ENCODE data around the gene MYO1E.

Gene MYO1E

DNA sequence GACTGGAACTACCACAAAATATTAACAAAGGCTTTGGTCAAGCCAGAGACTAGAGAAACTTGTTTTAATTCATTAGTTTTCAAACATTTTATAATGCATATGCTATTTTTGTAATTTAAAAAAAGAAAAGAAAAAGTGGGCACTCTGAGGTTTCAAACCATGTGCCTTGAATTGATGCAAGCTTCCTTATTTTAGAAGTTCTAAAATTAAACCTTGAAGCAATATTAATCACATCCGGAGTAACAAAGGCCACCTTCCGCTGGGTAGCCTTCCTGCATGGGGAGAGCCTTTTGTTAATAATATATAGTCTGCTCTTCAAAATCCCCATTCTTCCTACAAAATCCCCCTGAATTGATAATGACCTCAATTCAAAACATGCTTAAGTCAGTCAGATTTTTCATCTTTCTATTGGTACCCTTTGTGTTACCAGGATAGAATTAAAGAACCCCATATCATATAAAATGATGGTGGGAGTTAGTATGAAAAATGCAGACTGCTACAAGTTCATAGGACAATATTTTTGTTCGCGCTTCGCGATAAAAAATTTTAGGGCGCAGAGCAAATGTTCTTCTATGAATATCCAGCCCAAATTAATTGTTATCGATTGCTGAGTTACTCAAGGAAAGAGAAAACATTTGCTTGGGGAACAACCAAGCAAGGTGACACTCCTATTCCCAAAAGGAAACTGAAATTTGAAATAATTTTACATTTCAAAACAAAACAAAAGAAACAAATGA lies 135.4 kb downstream of the MYO1E start:
- H3K4me3 ChIP-seq (ENCODE audit: low read depth, low read length): no peak overlapping the region

DNA sequence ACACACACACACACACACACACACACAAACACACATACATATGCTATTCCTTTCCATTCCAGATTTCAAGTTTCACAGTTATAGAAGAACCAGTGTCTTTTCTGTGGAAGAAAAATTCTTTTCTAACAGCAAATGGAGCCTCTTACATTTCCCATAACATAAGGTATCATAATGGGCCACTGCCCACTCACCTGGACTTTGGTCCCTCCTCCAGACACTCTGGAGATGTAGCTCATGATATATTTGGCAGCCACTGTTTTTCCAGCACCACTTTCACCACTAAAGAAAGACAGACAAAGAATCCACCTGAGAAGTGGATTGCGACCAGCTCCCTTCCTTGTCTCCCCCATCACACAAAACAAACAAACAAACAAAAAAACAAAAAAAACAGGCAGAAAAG lies 136.3 kb downstream of the MYO1E start:
- H3K4me3 ChIP-seq (ENCODE audit: low read depth, low read length): no peak overlapping the region

DNA sequence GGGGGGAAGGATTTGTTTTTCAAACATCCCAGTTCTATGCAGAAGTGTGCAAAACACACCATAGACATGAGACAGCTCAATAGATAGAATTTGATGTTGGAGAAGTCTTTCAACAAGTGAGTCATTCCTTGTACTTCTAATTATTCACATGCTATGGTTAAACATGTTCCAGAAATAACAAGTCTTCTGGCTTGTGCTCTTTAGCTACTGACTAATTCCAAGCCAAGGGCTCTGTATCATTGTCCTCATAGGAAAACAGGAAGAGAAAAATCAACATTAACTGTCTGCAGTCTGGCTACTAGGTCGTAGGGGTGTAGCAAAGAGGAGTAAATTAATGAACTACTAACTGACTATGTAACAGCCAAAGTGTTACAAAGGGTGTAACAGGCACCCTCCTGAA lies 140.2 kb downstream of the MYO1E start:
- no peak overlapping the region for H3K4me3 ChIP-seq (ENCODE audit: low read depth, low read length)

DNA sequence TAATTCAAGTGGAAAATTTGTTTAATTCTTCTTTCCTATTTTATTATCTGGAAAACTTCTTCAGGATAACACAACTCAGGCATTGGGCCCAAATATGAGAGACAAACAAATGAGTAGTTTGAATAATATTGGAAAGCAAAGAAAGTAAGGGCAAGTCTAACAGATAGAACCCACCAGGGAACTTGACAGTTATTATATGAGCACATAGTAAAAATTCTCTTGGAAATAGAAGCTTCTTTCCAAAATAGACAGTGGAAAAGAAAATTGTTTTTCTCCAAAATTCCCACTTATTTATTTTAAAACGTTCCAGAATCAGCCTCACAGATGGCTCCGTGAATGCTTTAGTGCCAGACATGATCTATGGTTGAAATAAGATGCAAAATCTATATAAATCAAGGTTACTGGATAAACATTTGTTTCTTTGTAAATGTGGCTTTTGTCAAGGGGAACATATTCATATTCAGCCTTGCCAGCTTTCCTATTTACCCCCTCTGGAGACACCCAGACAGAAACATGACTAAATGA lies 142.1 kb downstream of the MYO1E start:
- no peak overlapping the region for H3K4me3 ChIP-seq (ENCODE audit: low read depth, low read length)

DNA sequence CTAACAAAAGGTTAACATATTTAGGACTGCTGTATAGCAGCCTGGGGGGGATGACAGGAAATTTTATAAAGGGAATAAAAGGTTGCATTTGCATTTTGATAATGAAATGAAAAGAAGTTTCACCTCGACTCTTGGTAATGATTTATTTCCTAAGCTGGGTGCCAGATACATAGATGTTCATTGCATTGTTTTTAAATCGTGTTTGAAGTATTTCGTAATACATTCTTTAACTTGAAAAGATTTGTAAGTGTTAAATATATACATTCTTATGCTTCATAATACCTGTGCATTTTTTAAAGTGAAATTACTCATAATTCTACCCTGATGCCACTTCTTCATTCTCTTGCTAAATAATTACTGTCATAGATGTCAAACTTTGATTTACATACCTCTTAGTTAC lies 143.2 kb downstream of the MYO1E start:
- no peak overlapping the region for H3K4me3 ChIP-seq (ENCODE audit: low read depth, low read length)

DNA sequence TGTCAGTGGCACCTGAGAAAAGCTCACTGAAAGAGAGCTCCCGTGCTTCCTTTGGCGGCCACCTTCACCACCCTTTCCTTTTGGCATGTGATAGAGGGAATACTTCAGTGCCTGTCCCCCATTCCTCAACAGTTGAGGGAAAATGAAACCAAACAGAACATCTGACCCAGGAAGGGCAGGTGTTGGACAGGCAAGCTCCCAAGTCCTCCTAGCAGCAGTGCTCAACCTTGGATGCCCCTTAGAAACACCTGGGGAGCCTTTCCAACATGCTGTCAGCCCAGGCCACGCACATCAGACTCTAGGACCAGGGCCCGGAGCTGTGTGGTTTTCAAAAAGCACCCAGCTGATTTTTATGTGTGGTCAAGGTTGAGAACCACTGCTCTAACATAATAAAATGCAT lies 143.7 kb downstream of the MYO1E start:
- H3K4me3 ChIP-seq (ENCODE audit: low read depth, low read length): no peak overlapping the region

DNA sequence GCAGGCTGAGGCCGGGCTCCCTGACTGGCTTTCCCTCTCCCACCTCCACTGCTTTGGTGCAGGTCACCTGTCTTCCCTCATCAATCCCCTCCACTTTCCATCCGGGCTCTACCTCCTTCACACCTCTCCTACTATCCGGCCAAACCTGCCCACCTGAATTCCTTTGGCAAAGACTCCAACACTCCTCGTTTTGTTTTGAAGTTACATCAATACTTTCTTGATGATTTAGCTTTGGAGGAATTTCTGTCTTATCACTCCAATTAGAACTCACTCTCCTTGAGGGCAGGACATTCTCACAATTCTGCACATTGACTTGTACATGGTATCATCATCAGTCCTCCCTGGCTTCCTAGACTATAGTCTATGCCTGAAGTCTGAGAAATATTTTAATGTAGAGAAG lies 145.7 kb downstream of the MYO1E start:
- no peak overlapping the region for H3K4me3 ChIP-seq (ENCODE audit: low read depth, low read length)

DNA sequence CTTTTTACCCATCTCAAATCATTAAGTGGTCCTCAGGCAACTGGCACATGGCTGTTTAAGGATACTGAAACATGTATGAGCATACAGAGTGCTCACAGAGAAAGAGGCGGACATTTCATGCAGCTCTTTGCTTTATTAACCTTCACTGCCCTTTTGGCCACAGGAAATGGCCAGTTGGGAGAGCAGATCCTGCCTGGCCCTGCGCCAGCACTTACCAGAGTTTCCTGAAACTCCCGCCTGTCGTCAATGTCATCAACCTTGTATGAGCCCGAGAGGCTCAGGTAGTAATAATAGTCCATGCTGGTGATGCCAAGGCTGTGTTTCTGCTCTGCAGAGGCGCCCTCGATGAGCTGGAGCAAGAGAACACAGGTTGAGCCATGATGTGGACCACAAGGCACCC lies 148.2 kb downstream of the MYO1E start:
- no peak overlapping the region for H3K4me3 ChIP-seq (ENCODE audit: low read depth, low read length)

DNA sequence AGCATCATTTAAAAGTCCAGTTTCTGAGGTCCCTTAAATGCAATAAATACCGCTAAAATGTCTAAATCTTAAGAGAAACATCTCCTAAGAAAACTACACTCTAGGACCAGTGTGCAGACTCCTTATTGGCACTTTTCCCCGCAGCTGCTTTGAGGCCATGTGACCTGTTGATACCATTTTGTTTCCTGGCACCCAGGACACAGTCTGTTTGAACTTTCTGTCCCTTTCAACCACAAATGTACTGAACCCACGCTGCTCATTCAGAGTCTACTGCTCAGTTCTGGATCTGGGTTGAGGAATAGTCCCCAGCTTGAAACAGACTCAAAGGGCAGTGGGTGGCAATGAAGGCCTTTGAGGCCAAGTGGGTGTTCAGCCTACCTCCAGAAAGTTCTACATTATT lies 148.9 kb downstream of the MYO1E start:
- no peak overlapping the region for H3K4me3 ChIP-seq (ENCODE audit: low read depth, low read length)

DNA sequence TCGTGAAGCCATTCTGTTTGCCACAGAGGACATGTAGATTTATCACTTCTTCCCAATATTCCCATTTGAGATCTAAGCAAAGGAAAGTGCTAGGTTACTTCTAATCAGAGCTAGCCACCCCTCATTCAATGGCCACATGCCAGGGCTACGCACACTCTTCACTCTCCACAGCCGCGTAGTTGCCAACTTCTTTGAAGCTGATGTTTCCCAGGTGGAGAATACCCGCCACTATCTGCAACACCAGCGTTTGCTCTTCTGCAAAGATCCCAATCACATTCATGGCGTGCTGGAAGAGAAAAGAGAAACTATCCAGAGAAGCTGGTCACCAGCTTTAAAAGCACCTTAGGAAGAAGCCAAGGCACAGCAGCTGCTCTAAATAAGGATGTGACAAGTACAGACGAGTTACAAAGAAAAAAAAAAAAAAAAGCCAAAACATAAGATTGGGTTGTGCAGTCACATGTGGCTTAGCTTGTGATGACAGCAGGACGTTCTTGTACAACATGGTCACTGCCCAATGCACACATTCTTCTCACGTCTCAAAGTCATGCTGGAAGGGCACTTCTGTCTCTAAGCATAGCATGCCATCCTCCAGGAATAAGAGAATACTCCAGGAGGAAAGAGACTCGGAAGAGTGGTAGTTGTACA lies 149.6 kb downstream of the MYO1E start:
- H3K4me3 ChIP-seq (ENCODE audit: low read depth, low read length): no peak overlapping the region

DNA sequence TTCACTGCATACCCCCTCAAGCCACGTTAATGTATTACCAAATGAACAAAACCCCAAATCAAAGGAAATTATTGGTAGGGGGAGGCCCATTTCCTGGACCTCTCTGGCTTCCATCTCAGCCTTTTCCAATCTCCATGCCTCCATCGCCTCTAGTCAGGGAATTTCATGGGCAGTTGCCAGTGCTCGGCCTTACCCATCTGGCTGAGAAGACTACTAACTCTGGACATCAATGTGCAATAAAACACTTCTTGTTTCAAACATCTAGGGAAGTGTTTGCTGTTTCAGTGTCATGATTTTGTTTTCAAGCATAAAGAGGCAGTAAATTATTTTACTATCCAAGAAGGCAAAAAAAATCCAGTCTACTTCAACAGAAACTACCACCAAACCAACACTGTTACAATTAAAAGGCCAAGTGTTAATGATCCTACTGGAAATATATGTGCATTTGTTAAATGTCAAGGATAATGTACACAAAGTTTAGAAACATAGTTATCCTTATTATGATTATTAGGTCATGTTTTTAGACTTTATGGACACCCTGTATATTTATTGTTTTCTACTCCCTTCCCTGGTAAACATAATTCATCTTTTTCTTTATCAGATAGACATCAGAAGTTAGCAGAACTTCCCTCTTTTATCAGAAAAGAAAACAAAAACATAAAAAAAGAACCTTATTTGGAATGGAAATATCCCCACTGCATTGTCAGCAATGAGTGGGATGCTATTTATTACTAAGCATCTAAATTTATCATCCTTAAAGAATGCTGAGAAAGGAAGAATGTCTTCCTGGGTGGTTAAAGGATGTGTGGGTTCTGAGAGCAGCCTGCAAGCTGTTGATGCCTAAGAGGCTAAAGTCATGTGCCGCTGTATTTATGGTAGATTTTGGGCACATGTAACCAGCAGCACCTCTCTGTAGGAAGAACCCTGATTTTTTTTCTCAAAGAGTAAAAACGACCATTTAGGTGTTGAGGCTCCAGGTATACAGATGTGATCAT lies 150.9 kb downstream of the MYO1E start:
- no peak overlapping the region for H3K4me3 ChIP-seq (ENCODE audit: low read depth, low read length)

DNA sequence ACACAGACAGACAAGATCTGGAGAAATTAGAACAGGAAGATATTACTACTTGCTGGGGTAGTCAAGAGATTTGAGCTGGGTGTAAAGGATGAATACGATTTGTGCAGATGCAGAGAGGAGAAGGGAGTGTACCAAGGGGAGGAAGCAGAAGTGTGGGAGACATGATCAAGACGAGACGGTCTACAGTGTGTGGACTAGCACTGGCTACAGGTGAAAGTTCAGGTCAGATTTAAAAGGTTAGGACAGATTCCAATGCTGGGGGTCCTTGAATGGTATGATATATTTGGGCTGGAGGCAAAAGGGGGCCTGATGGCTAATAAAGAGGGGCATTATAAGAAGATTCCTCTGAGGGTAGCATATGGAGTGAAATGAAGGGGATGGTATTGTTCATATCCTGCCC lies 154.0 kb downstream of the MYO1E start:
- H3K4me3 ChIP-seq (ENCODE audit: low read depth, low read length): no peak overlapping the region

DNA sequence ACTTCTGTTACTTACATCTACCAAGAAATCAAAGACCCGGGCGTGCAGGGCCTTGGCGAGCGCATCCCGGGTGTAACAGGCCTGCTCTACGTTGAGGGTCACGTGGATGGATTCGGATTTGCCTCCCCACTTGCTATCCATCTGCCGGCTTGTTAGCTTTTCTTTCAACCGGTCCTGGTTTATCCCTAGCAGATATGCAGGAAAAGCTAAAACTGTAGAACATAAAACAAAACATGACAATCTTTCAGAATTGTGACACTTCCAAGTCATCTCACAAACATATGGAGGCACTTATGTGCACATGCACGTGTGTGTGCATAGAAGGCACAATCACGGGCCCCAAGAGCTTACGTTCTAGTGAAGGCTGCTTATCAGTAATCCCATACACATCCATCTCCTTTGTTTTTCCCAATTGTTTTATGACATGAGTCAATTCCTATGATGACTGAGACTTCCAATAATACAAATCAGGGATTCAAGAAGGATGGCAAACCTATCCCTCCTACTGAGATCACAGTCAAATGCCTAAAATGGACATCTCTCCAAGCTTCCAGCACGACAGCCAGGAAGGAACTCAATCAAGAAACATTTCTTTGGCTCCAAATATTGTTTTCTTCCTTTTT lies 154.7 kb downstream of the MYO1E start:
- no peak overlapping the region for H3K4me3 ChIP-seq (ENCODE audit: low read depth, low read length)

DNA sequence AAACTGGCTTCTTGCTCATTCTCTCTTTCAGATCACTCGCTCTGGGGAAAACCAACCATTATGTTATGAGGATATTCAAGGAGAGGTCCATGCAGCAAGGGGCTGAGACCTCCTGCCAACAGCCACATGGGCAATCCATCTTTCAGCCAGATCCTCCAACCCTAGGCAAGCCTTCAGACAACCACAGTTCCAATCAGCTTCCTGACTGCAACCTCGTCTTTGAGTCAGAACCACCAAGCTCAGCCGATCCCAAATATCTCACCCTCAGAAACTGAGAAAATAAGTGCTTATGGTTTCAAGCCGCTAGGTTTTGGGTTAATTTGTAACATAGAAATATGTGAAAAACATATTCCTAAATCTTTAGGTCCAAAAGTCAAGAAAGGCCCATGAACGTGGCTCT lies 155.8 kb downstream of the MYO1E start:
- no peak overlapping the region for H3K4me3 ChIP-seq (ENCODE audit: low read depth, low read length)

DNA sequence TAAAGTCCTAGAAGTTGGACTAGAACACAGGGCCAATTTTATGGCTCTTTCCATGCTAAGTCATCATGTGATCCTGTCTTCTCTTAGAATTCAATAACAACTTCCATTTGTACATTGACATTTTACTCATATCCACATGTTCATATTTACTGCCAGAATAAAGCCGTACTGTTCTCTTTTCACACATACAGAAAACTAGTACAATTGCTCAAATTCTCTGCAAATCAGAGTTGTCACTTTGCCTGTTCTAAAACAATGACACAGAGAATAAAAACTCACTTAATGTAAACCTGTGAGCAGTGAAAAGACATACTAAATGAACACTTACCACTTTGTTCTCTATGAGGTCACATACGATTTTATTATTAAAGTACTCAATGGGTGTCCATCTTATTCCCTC lies 162.5 kb downstream of the MYO1E start:
- H3K4me3 ChIP-seq (ENCODE audit: low read depth, low read length): no peak overlapping the region

DNA sequence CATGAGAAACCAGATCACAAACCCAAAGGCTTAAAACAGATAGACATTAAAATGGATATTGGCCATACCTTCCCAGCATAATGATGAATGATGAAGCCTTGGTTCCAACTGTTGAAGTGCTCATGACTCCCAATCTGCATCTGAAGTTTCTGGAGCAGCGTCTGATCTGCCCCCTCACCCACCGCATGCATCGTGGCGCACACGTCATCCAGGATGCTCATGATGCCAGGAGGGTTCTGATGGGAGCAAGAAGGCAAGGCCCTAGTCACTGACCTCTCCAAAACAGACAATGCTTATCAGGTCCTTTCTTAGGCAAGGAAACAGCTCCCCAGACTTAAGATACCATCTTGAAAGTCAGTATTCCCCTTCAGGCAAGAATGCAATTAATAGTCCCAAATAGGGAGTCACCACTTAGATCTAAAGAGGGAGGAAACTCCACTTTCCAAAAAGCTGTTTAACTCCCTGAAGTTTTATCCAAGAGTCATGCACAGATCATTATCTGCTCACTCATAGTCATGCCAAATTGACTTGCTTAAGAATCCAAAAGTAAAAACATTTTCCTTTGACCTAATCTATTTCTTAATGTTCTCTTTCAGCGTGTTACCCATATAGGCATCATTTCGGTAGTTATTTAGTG lies 163.9 kb downstream of the MYO1E start:
- no peak overlapping the region for H3K4me3 ChIP-seq (ENCODE audit: low read depth, low read length)

DNA sequence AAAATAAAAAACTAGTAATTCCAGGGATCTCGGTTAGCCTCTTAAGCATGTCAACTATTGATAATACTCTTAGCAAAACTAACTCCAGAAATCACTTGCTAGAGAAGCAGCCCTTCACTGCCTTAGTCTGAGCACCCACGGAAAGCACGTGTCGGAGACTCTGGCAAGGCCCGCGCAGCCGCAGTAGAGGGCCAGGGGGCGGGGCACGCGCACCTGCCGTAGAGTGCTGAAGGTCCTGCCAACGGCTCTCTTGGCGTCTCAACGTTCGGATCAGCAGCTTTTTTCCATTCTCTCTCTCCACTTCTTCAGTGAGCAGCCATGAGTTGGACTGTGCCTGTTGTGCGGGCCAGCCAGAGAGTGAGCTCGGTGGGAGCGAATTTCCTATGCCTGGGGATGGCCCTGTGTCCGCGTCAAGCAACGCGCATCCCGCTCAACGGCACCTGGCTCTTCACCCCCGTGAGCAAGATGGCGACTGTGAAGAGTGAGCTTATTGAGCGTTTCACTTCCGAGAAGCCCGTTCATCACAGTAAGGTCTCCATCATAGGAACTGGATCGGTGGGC lies 166.0 kb downstream of the MYO1E start, which contains the start of gene LDHAL6B:
Gene LDHAL6B (plus strand): TSS at position 221 of the 561 bp plus-strand sequence. CDS start 98 bp downstream, at position 319.
- no peak within 1 kb of the TSS for H3K4me3 ChIP-seq (ENCODE audit: low read depth, low read length)

DNA sequence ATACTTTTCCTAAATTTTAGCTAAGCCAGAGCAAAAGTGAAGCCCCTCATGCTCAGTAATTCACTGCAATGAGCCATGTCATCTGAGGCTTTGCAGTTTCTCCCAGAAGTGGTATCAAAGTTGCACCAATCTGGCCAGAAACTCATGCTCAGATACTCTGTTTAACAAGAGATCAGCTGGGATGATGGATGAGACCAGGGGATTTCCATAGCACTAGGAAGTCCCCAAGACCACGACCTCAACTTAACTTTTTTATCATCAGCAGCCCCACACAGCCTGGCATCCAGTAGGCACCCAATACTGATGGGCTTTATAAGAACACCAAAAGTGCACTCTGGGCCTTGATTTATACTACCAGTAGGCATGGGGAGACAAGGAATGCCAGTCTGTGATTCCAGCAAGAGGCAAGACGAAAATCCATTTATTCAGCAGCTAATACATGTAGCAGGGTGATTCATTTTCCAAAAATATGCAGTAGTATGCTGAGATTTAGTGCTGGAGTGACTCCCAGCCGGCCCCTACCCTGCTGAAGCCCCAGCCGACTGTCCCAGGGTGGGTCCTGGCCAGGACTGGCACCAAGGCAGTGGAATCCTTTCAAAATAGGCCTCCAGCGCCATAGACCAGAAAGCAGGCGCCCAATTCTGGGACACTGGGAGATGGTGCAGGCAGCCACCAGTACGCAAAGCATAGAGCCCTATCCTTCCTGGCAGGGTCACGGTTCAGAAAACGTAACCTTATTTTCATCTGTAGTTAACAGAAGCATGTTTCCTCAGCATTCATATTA lies 166.6 kb downstream of the MYO1E start:
- H3K4me3 ChIP-seq (ENCODE audit: low read depth, low read length): no peak overlapping the region

DNA sequence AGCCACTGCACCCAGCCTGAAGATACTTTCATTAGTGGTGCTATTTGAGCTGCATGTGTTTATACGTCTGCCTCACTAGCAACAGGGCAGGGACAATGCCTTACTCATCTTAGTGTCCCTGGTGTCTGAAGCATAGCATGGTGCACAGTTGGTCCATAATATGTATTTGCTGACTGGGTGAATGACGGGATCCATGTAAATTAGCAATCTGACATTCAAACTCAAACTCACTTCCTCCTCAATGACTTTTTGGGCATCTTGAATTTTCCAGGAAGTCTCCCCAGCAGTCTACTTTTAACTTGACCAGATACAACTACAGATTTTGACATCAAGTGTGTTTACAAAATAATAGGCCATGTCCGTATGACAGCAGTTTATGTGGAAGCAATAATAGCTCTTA lies 169.0 kb downstream of the MYO1E start:
- no peak overlapping the region for H3K4me3 ChIP-seq (ENCODE audit: low read depth, low read length)

Measured in iPS-11a (cell line).